GM23338 (cell line): ENCODE data around the gene ALDH5A1. TPM values are rescaled to one million over a fixed set of nuclear protein-coding genes. Genes with fewer than 3 reads are reported as not detected.

Experiments used
- ATAC-seq: fragments of 200-7000 bp; cut with Tn5 transposase; 3 replicates; pipeline ENCODE4 v1.9.1; 2020
- DNase-seq: peaks from one replicate; pipeline ENCODE4 v3.0.0-alpha.2; 2015; ENCODE audit warnings: low spot score
- H2AFZ ChIP-seq: fragments of 200-600 bp; sonication (generic); 2 replicates; pipeline ENCODE4 v1.8.0; 2016; ENCODE audit warnings: antibody characterized with exemption, mild to moderate bottlenecking, moderate library complexity
- H3F3A ChIP-seq: fragments of 200-600 bp; sonication (generic); replicated peaks from 2 replicates; pipeline ENCODE4 v1.8.0; 2017; ENCODE audit warnings: antibody characterized with exemption, mixed run types, low read depth
- H3K27ac ChIP-seq: fragments of 200-600 bp; sonication (generic); 2 replicates; pipeline ENCODE4 v1.6.1; 2016; ENCODE audit warnings: low read depth
- H3K27me3 ChIP-seq: fragments of 200-600 bp; sonication (generic); 2 replicates; pipeline ENCODE4 v1.8.0; 2016; ENCODE audit warnings: mild to moderate bottlenecking, mixed run types, moderate library complexity; ENCODE audit not compliant: insufficient read depth
- H3K36me3 ChIP-seq: fragments of 200-600 bp; sonication (generic); 2 replicates; pipeline ENCODE4 v1.8.0; 2016; ENCODE audit warnings: mild to moderate bottlenecking; ENCODE audit not compliant: insufficient read depth
- H3K4me1 ChIP-seq: fragments of 200-600 bp; sonication (generic); 2 replicates; pipeline ENCODE4 v1.8.0; 2016; ENCODE audit warnings: mild to moderate bottlenecking, moderate library complexity; ENCODE audit not compliant: insufficient read depth
- H3K4me2 ChIP-seq: fragments of 200-600 bp; sonication (generic); 2 replicates; pipeline ENCODE4 v1.7.1; 2017; ENCODE audit warnings: mixed run types
- H3K4me3 ChIP-seq: fragments of 200-600 bp; sonication (generic); 2 replicates; pipeline ENCODE4 v1.6.1; 2016; ENCODE audit warnings: mixed run types
- H3K79me2 ChIP-seq: fragments of 200-600 bp; sonication (generic); replicated peaks from 2 replicates; pipeline ENCODE4 v1.8.0; 2017; ENCODE audit warnings: mild to moderate bottlenecking; ENCODE audit not compliant: insufficient read depth
- H3K9me2 ChIP-seq: fragments of 200-600 bp; sonication (generic); 2 replicates; pipeline ENCODE4 v1.8.0; 2017; ENCODE audit not compliant: insufficient read depth
- H4K20me1 ChIP-seq: fragments of 200-600 bp; sonication (generic); replicated peaks from 2 replicates; pipeline ENCODE4 v1.8.0; 2017; ENCODE audit warnings: mild to moderate bottlenecking; ENCODE audit not compliant: insufficient read depth
- H3K27ac Mint-ChIP-seq: 2 replicates; pipeline ENCODE4 v1.8.0; 2020; ENCODE audit warnings: inconsistent platforms, mild to moderate bottlenecking, moderate library complexity, mixed read lengths
- H3K27me3 Mint-ChIP-seq: 3 replicates; pipeline ENCODE4 v1.8.0; 2022; ENCODE audit warnings: low read depth, mild to moderate bottlenecking, moderate library complexity, mixed read lengths, inconsistent platforms; ENCODE audit not compliant: insufficient read depth, poor library complexity
- H3K36me3 Mint-ChIP-seq: 3 replicates; pipeline ENCODE4 v1.8.0; 2021; ENCODE audit warnings: low read depth, mild to moderate bottlenecking, inconsistent platforms, moderate library complexity, mixed read lengths
- H3K4me1 Mint-ChIP-seq: 3 replicates; pipeline ENCODE4 v1.8.0; 2020; ENCODE audit warnings: mild to moderate bottlenecking, inconsistent platforms, mixed read lengths
- H3K4me3 Mint-ChIP-seq: 3 replicates; pipeline ENCODE4 v1.8.0; 2021; ENCODE audit warnings: moderate library complexity, mild to moderate bottlenecking, inconsistent platforms, mixed read lengths
- H3K9me3 Mint-ChIP-seq: 3 replicates; pipeline ENCODE4 v1.8.0; 2020; ENCODE audit warnings: moderate library complexity, mild to moderate bottlenecking, inconsistent platforms, mixed read lengths
- CREB1 ChIP-seq: fragments of 250-450 bp; sonication (Bioruptor Pico); IDR thresholded peaks from 2 replicates; pipeline ENCODE4 v1.5.0; 2020; ENCODE audit warnings: low read depth, mild to moderate bottlenecking, moderate library complexity
- ETS1 ChIP-seq: IDR thresholded peaks from 2 replicates; pipeline ENCODE4 v1.6.1; 2016; ENCODE audit warnings: antibody characterized with exemption
- EZH2 ChIP-seq: fragments of 200-600 bp; sonication (generic); IDR thresholded peaks from one replicate; pipeline ENCODE4 v1.8.0; 2017; ENCODE audit warnings: antibody characterized with exemption, mild to moderate bottlenecking, low read depth; ENCODE audit not compliant: unreplicated experiment
- EZH2phosphoT487 ChIP-seq: fragments of 200-600 bp; sonication (generic); IDR thresholded peaks from one replicate; pipeline ENCODE4 v1.8.1; 2018; ENCODE audit warnings: antibody characterized with exemption; ENCODE audit not compliant: unreplicated experiment
- JUNB ChIP-seq: IDR thresholded peaks from one replicate; pipeline ENCODE4 v1.6.1; 2016; ENCODE audit warnings: antibody characterized with exemption; ENCODE audit not compliant: unreplicated experiment
- NANOG ChIP-seq: IDR thresholded peaks from 2 replicates; pipeline ENCODE4 v1.6.1; 2016; ENCODE audit warnings: antibody characterized with exemption, borderline replicate concordance
- POLR2AphosphoS5 ChIP-seq: IDR thresholded peaks from 2 replicates; pipeline ENCODE4 v1.6.1; 2016; ENCODE audit warnings: antibody characterized with exemption, low read depth
- REST ChIP-seq: IDR thresholded peaks from one replicate; pipeline ENCODE4 v1.6.1; 2018; ENCODE audit warnings: antibody characterized with exemption; ENCODE audit not compliant: unreplicated experiment
- STAT1 ChIP-seq: IDR thresholded peaks from one replicate; pipeline ENCODE4 v1.6.1; 2016; ENCODE audit warnings: antibody characterized with exemption; ENCODE audit not compliant: unreplicated experiment
- ZNF114 ChIP-seq: fragments of 250-450 bp; sonication (Bioruptor Pico); IDR thresholded peaks from 2 replicates; pipeline ENCODE4 v1.5.0; 2020; ENCODE audit warnings: mild to moderate bottlenecking, moderate library complexity
- ZNF331 ChIP-seq: fragments of 250-450 bp; sonication (Bioruptor Pico); IDR thresholded peaks from 2 replicates; pipeline ENCODE4 v1.5.0; 2020; ENCODE audit warnings: low read depth, mild to moderate bottlenecking, moderate library complexity
- polyA plus RNA-seq: library from polyadenylated mRNA; unstranded; fragments of >200 nt; fragmentation: Nextera tagmentation; extraction: Ambion mirVana; gene quantifications from 2 replicates; pipeline ENCODE4 v1.2.1, GENCODE V29; 2016
- total RNA-seq: library from RNA; depleted of rRNA; stranded (reverse); fragments of >200 nt; shearing (Covaris generic); gene quantifications from 2 replicates; pipeline ENCODE4 v1.2.3, GENCODE V29; 2014
- TF ChIP-seq, protein P1 (sequence below): fragments of 250-450 bp; sonication (Bioruptor Pico); IDR thresholded peaks from 2 replicates; pipeline ENCODE4 v1.5.0; 2020; ENCODE audit warnings: mild to moderate bottlenecking, moderate library complexity
- TF ChIP-seq, protein P2 (sequence below), 2 experiments: fragments of 200-600 bp in 1 of 2; sonication (generic) in 1 of 2; conservative IDR thresholded peaks; 2 replicates each; pipeline versions ENCODE4 v1.5.1 to v1.6.1; 2016 to 2017; ENCODE audit warnings: antibody characterized with exemption in 2 of 2, low read depth in 2 of 2, mild to moderate bottlenecking in 2 of 2, moderate library complexity in 1 of 2

ALDH5A1 gene
- total and polyA plus RNA-seq, 2 experiments from 2014 or later: 3.1 to 5.2 TPM

DNA sequence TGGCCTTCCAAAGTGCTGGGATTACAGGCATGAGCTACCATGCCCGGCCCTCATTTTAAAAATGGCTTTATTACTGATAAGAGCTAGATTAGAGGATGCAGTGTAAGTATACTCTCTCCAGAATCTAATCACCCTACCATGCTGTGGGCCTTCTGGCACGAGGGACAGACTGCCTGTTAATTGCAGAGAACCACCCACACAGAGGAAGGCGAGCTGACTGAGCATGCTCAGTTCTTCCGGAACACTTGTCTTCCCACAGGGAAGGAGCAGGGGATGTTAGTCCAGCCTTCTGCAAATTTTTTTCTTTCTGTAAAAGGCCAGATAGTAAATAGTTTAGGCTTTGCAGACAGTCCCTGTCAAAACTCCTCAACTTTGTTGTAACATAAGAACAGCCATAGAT, 48.9 kb downstream of the ALDH5A1 start:
- H3K27me3 Mint-ChIP-seq: peaks cover 2% of the 10 kb centered on the region
- Histone ChIP-seq H4K20me1 (no peaks in the 10 kb centered on the region), H3K9me2 (peaks cover 5% of the 10 kb centered on the region; the same call in 1 of the 2 replicates), H2AFZ (no peak overlapping the region), H3K4me3 (no peak overlapping the region), H3K36me3 (no peaks in the 10 kb centered on the region), H3K27me3 (no peaks in the 10 kb centered on the region), H3K4me1 (0 out of 2 replicates have a peak, but pooled peaks cover 3% of the 10 kb centered on the region), H3K27ac (no peak overlapping the region), H3K79me2 (no peaks in the 10 kb centered on the region), H3K4me2 (no peak overlapping the region), H3F3A (no peaks in the 10 kb centered on the region)
- no peak overlapping the region for H3K4me3 Mint-ChIP-seq
- H3K27ac Mint-ChIP-seq: no peak overlapping the region
- DNase-seq (no peak), ATAC-seq (no peak)
- H3K36me3 Mint-ChIP-seq: no peaks in the 10 kb centered on the region
- H3K4me1 Mint-ChIP-seq: peaks cover 4% of the 10 kb centered on the region; the same call in 2 of the 3 replicates
- no peaks in the 10 kb centered on the region for H3K9me3 Mint-ChIP-seq
- TF ChIP-seq ETS1 (no peak), JUNB (no peak), STAT1 (no peak), REST (no peak), EZH2 (no peak), CREB1 (CRISPR knock-in tag) (no peak), POLR2AphosphoS5 (no peak), EZH2phosphoT487 (no peak), ZNF114 (CRISPR knock-in tag) (no peak), NANOG (no peak), ZNF331 (CRISPR knock-in tag) (no peak)
- TF ChIP-seq, protein P1, sequence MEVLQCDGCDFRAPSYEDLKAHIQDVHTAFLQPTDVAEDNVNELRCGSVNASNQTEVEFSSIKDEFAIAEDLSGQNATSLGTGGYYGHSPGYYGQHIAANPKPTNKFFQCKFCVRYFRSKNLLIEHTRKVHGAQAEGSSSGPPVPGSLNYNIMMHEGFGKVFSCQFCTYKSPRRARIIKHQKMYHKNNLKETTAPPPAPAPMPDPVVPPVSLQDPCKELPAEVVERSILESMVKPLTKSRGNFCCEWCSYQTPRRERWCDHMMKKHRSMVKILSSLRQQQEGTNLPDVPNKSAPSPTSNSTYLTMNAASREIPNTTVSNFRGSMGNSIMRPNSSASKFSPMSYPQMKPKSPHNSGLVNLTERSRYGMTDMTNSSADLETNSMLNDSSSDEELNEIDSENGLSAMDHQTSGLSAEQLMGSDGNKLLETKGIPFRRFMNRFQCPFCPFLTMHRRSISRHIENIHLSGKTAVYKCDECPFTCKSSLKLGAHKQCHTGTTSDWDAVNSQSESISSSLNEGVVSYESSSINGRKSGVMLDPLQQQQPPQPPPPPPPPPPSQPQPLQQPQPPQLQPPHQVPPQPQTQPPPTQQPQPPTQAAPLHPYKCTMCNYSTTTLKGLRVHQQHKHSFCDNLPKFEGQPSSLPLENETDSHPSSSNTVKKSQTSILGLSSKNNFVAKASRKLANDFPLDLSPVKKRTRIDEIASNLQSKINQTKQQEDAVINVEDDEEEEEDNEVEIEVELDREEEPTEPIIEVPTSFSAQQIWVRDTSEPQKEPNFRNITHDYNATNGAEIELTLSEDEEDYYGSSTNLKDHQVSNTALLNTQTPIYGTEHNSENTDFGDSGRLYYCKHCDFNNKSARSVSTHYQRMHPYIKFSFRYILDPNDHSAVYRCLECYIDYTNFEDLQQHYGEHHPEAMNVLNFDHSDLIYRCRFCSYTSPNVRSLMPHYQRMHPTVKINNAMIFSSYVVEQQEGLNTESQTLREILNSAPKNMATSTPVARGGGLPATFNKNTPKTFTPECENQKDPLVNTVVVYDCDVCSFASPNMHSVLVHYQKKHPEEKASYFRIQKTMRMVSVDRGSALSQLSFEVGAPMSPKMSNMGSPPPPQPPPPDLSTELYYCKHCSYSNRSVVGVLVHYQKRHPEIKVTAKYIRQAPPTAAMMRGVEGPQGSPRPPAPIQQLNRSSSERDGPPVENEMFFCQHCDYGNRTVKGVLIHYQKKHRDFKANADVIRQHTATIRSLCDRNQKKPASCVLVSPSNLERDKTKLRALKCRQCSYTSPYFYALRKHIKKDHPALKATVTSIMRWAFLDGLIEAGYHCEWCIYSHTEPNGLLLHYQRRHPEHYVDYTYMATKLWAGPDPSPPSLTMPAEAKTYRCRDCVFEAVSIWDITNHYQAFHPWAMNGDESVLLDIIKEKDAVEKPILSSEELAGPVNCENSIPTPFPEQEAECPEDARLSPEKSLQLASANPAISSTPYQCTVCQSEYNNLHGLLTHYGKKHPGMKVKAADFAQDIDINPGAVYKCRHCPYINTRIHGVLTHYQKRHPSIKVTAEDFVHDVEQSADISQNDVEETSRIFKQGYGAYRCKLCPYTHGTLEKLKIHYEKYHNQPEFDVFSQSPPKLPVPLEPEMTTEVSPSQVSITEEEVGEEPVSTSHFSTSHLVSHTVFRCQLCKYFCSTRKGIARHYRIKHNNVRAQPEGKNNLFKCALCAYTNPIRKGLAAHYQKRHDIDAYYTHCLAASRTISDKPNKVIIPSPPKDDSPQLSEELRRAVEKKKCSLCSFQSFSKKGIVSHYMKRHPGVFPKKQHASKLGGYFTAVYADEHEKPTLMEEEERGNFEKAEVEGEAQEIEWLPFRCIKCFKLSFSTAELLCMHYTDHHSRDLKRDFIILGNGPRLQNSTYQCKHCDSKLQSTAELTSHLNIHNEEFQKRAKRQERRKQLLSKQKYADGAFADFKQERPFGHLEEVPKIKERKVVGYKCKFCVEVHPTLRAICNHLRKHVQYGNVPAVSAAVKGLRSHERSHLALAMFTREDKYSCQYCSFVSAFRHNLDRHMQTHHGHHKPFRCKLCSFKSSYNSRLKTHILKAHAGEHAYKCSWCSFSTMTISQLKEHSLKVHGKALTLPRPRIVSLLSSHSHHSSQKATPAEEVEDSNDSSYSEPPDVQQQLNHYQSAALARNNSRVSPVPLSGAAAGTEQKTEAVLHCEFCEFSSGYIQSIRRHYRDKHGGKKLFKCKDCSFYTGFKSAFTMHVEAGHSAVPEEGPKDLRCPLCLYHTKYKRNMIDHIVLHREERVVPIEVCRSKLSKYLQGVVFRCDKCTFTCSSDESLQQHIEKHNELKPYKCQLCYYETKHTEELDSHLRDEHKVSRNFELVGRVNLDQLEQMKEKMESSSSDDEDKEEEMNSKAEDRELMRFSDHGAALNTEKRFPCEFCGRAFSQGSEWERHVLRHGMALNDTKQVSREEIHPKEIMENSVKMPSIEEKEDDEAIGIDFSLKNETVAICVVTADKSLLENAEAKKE (CRISPR knock-in tag): no peak
- TF ChIP-seq, protein P2, sequence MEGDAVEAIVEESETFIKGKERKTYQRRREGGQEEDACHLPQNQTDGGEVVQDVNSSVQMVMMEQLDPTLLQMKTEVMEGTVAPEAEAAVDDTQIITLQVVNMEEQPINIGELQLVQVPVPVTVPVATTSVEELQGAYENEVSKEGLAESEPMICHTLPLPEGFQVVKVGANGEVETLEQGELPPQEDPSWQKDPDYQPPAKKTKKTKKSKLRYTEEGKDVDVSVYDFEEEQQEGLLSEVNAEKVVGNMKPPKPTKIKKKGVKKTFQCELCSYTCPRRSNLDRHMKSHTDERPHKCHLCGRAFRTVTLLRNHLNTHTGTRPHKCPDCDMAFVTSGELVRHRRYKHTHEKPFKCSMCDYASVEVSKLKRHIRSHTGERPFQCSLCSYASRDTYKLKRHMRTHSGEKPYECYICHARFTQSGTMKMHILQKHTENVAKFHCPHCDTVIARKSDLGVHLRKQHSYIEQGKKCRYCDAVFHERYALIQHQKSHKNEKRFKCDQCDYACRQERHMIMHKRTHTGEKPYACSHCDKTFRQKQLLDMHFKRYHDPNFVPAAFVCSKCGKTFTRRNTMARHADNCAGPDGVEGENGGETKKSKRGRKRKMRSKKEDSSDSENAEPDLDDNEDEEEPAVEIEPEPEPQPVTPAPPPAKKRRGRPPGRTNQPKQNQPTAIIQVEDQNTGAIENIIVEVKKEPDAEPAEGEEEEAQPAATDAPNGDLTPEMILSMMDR (conservative IDR thresholded peaks at IDR 0.05; ENCODE audit: low read depth in 2 of 2): no peak
